ENCODE results near the gene BICRA. TPM values are rescaled to one million over a fixed set of nuclear protein-coding genes. Genes with fewer than 3 reads are reported as not detected.

BICRA gene
- total and polyA plus RNA-seq, 9 of the 15 experiments (the other 6 are each of a cell fraction or from before 2014, with no cell fraction given): 0.01 to 8.8 (median 1.2) TPM

DNA sequence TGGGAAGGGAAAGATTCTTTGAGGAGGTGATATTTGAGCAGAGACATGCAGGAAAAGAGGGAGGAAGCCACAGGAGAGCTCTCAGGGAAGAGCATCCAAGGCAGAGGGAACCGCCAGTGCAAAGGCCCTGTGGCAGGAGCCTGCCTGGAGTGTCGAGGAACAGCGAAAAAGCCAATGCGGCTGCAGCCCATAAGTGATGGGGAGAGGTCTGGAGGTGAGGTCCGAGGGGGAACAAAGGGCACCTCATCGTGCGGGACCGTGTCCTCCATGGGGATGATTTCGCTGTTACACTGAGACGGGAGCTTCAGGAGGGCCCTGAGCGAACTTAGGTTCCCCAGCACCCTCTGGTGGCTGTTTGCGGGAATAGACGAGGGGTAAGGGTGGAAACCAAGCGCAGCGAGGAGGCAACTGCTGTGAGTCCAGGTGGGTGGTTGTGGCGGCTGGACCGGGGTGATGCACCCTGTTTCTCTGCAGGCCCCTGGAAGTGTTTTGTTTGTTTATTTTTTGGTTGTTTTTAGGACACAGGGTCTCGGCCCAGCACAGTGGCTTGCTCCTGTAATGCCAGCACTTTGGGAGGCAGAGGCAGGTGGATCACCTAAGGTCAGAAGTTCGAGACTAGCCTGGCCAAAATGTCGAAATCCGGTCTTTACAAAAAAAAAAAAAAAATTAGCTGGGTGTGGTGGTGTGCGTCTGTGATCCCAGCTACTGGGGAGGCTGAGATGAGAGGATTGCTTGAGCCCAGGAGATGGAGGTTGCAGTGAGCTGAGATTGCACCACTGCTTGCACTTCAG, 98.4 kb downstream of the BICRA start (continued):
- TF ChIP-seq, protein P1, sequence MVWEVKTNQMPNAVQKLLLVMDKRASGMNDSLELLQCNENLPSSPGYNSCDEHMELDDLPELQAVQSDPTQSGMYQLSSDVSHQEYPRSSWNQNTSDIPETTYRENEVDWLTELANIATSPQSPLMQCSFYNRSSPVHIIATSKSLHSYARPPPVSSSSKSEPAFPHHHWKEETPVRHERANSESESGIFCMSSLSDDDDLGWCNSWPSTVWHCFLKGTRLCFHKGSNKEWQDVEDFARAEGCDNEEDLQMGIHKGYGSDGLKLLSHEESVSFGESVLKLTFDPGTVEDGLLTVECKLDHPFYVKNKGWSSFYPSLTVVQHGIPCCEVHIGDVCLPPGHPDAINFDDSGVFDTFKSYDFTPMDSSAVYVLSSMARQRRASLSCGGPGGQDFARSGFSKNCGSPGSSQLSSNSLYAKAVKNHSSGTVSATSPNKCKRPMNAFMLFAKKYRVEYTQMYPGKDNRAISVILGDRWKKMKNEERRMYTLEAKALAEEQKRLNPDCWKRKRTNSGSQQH (CRISPR knock-in tag; IDR thresholded peaks at IDR 0.05): no peak
- TF ChIP-seq RBM25 (IDR thresholded peaks at IDR 0.05; ENCODE audit: low read depth, low read length, severe bottlenecking) (peak; percentile 93), HCFC1 (IDR thresholded peaks at IDR 0.05; ENCODE audit: low read depth, low read length) (peak; percentile 52; the same call in 1 of the 2 replicates), ARID2 (IDR thresholded peaks at IDR 0.05) (peak; percentile 79), RHOXF2B (CRISPR knock-in tag; conservative IDR thresholded peaks at IDR 0.05) (no peak), ATF1 (CRISPR knock-in tag; IDR thresholded peaks at IDR 0.05) (no peak), ATF1 (tag; IDR thresholded peaks at IDR 0.05) (peak; percentile 34), ILK (tag; IDR thresholded peaks at IDR 0.05; ENCODE audit: borderline replicate concordance, low read depth) (no peak), HLTF (IDR thresholded peaks at IDR 0.05) (no peak), SMAD4 (CRISPR knock-in tag; conservative IDR thresholded peaks at IDR 0.05) (no peak), ZNF12 (CRISPR knock-in tag; IDR thresholded peaks at IDR 0.05) (no peak), RBFOX2 (IDR thresholded peaks at IDR 0.05; ENCODE audit: low read depth, low read length) (no peak), PHF20 (IDR thresholded peaks at IDR 0.05; ENCODE audit: partially characterized antibody) (peak; percentile 59), RB1 (IDR thresholded peaks at IDR 0.05; ENCODE audit: low read depth) (peak; percentile 70; the same call in 1 of the 2 replicates)
- TF ChIP-seq, protein P2, sequence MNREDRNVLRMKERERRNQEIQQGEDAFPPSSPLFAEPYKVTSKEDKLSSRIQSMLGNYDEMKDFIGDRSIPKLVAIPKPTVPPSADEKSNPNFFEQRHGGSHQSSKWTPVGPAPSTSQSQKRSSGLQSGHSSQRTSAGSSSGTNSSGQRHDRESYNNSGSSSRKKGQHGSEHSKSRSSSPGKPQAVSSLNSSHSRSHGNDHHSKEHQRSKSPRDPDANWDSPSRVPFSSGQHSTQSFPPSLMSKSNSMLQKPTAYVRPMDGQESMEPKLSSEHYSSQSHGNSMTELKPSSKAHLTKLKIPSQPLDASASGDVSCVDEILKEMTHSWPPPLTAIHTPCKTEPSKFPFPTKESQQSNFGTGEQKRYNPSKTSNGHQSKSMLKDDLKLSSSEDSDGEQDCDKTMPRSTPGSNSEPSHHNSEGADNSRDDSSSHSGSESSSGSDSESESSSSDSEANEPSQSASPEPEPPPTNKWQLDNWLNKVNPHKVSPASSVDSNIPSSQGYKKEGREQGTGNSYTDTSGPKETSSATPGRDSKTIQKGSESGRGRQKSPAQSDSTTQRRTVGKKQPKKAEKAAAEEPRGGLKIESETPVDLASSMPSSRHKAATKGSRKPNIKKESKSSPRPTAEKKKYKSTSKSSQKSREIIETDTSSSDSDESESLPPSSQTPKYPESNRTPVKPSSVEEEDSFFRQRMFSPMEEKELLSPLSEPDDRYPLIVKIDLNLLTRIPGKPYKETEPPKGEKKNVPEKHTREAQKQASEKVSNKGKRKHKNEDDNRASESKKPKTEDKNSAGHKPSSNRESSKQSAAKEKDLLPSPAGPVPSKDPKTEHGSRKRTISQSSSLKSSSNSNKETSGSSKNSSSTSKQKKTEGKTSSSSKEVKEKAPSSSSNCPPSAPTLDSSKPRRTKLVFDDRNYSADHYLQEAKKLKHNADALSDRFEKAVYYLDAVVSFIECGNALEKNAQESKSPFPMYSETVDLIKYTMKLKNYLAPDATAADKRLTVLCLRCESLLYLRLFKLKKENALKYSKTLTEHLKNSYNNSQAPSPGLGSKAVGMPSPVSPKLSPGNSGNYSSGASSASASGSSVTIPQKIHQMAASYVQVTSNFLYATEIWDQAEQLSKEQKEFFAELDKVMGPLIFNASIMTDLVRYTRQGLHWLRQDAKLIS (CRISPR knock-in tag; IDR thresholded peaks at IDR 0.05): no peak
- TF ChIP-seq, protein P3, sequence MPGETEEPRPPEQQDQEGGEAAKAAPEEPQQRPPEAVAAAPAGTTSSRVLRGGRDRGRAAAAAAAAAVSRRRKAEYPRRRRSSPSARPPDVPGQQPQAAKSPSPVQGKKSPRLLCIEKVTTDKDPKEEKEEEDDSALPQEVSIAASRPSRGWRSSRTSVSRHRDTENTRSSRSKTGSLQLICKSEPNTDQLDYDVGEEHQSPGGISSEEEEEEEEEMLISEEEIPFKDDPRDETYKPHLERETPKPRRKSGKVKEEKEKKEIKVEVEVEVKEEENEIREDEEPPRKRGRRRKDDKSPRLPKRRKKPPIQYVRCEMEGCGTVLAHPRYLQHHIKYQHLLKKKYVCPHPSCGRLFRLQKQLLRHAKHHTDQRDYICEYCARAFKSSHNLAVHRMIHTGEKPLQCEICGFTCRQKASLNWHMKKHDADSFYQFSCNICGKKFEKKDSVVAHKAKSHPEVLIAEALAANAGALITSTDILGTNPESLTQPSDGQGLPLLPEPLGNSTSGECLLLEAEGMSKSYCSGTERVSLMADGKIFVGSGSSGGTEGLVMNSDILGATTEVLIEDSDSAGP (CRISPR knock-in tag; IDR thresholded peaks at IDR 0.05): no peak
- TF ChIP-seq, protein P4, sequence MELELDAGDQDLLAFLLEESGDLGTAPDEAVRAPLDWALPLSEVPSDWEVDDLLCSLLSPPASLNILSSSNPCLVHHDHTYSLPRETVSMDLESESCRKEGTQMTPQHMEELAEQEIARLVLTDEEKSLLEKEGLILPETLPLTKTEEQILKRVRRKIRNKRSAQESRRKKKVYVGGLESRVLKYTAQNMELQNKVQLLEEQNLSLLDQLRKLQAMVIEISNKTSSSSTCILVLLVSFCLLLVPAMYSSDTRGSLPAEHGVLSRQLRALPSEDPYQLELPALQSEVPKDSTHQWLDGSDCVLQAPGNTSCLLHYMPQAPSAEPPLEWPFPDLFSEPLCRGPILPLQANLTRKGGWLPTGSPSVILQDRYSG (tag; conservative IDR thresholded peaks at IDR 0.05; ENCODE audit: low read depth): no peak

All from K562 (cell line).